Transverse colon (tissue), 4 donors: ENCODE results near the gene TTYH3.
"Not testable (repeated sequence)": the region's sequence is repeated elsewhere in the genome, so short reads cannot be mapped to it uniquely, and the experiment has no call there.

Experiments used
- CTCF ChIP-seq, 5 experiments: fragments of 200-600 bp in 3 of 5; fragments of 450-650 bp in 2 of 5; sonication (generic) in 3 of 5; IDR thresholded peaks; 1 replicate in 2 of 5; 2 replicates in 3 of 5; pipeline ENCODE4 v1.5.1; 2016 to 2017; ENCODE audit warnings: antibody characterized with exemption in 5 of 5, inconsistent platforms in 3 of 5, mild to moderate bottlenecking in 2 of 5, moderate library complexity in 1 of 5
- POLR2A ChIP-seq: fragments of 450-650 bp; IDR thresholded peaks from one replicate; pipeline ENCODE4 v1.6.1; 2016; ENCODE audit warnings: antibody characterized with exemption, mild to moderate bottlenecking, moderate library complexity
- POLR2AphosphoS5 ChIP-seq, 3 donors: sonication (generic); formaldehyde crosslinking; IDR thresholded peaks; one replicate each; pipeline ENCODE4 v1.6.1; 2016; ENCODE audit warnings: antibody characterized with exemption in 3 of 3

- not testable (repeated sequence) for TF ChIP-seq CTCF (IDR thresholded peaks at IDR 0.05); POLR2A
- TF ChIP-seq POLR2AphosphoS5 (IDR thresholded peaks at IDR 0.05): peak in 1 of 3 donors; percentile 20
Observed at GRCh38 chr7:2679135-2680127, 47.6 kb downstream of the TTYH3 start.
